ENCODE measurements around the gene INTS13.
"Not testable (repeated sequence)": the region's sequence is repeated elsewhere in the genome, so short reads cannot be mapped to it uniquely, and the experiment has no call there.

The INTS13 gene

DNA sequence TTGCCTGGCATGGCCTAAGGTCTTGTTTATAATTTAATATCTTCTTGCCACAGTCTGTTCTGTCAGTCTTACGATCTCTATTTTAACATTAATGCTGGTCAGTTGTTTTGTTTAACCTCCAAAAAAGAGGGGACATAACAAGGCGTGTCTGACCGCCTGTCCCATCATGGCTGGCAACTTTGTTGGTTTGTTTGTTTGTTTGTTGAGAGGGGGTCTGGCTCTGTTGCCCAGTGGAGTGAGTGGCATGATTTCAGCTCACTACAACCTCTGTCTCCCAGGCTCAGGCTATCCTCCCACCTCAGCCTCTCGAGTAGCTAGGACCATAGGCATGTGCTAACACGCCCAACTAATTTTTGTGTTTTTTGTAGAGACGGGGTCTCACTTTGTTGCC is 68.7 kb downstream of the INTS13 start:
- FAIRE-seq: no peak

GRCh38 chr12:26868447-26869103 is 69.2 kb downstream of the INTS13 start:
- FAIRE-seq: no peak

DNA sequence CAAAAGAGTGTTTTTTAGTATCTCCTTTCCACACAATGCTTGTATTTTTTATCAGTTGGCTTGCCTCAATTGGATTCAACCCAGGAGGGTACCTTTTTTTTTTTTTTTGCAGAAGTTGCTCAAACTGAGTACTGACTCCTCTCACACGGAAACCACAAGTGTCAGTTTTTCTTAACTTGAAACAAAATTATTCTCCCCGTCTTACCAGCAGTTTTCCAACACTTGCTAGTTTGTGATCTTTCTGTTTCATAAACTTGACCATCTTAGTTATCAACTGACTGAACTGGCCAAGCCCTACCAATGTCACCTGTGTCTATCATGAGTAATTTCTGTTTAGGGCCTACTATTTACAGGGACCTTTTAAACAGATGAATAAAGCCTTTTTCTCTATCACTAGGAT is 70.7 kb downstream of the INTS13 start:
- FAIRE-seq: no peak

DNA sequence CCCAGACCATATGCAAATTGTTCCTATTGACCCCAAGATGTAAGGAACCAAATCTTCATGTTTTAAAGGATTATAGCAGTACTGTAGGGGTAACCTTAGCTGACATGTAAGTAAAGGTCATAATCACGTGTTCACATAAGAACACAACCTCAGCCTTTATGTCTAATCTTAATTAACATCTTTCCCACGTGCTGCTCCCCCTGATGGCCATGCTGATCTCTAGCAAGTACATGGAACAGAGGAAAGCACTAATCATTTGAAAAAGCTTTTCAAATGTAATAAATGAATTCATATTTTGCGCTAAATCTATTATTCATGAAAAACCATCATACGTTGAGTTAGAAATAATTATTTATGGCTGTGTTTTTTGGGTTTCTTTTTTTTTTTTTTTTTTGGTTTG is 74.3 kb downstream of the INTS13 start:
- no peak for FAIRE-seq

DNA sequence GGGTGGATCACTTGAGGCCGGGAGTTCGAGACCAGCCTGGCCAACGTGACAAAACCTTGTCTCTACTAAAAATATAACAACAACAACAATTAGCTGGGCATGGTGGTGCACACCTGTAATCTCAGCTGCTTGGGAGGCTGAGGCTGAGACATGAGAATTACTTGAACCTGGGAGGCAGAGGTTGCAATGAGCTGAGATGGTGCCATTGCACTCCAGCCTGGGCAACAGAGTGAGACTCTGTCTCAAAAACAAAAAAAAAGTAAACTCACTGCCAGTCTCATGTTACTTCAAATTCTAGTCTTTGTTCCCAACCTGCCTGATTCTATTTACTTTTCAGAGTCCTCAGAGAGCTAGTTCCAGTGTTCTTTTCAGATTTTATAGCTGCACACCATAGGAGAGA is 75.0 kb downstream of the INTS13 start:
- not testable (repeated sequence) for FAIRE-seq

DNA sequence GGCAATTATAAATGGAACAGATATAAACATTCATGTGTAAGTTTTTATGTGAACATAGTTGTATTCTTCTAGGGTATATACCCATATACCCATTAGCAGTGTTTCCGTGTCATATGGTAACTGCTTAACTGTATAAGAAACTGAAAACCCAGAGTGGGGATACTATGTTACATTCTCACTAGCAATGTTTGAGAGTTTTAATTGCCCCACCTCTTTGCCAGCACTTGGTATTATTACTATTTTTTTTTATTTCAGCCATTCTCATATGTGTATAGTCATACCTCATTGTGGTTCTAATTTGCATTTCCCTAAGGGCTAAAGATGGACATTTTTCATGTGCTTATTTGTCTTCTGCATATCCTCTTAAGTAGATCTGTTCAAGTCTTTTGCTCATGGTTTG is 76.1 kb downstream of the INTS13 start:
- no peak for FAIRE-seq

DNA sequence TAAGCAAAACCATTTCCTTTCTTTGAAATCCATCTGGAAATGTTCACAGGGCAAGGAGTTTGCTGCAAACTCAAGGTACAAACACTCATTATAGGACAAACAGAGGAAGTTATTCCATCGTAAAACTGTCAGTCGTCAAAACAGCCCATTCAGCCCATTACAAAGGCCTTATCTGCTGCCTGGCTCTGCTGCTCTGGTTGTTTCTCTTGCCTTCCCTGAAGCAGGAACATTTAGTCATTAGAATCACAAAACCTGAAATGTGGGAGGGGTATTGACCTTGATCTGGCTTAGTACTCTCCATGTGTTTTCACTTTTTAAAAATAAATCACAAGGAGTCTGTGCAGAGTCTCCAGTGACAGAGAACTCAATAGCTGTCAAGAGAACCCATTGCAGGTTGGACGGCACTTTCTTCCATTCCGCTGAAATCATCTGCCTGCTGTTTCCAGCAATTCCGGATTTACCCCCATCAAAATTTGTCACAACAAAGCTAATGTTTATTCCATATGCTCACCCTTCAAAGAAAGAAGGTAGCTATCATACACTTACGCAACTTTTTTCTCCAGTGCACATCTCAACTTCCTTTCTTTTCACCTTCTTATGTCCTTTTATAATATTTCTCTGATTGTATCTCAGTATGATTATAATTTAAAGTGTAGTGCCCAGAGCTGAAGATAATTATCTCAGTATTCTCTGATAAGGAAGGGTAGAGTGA is 80.2 kb downstream of the INTS13 start:
- no peak for FAIRE-seq

- no peak for FAIRE-seq
Measured at GRCh38 chr12:26855337-26855736, 82.4 kb downstream of the INTS13 start.
